UCSD-AML1 (cell line): ENCODE data around the gene SAMD13.
A peak's percentile ranks its signal among the peaks of the same experiment; 100 is the strongest.

Source experiments
- DNase-seq: peaks from one replicate; lab custom pipeline; 2025; ENCODE audit not compliant: unreplicated experiment; lab: John Stamatoyannopoulos, UW

SAMD13 gene

DNA sequence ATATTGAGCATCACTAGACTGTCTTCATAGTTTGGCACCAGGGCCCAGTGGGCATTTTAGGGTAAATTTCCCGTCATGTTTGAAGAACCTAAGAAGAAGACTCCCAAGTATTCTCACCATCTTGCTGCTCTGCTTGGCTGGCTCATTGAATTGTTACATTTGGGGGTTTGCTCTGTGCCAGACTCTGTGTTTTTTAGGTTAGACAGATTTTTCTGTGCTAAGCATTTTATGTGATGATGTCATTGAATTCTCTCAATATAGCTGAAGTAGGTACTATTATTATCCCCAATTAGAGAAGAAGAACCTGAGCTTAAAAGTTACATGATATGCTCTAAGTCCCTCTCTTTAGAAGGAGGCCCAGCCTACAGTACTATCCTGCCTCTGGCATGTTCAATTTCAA is 68.8 kb downstream of the SAMD13 start:
- no peak for DNase-seq

DNA sequence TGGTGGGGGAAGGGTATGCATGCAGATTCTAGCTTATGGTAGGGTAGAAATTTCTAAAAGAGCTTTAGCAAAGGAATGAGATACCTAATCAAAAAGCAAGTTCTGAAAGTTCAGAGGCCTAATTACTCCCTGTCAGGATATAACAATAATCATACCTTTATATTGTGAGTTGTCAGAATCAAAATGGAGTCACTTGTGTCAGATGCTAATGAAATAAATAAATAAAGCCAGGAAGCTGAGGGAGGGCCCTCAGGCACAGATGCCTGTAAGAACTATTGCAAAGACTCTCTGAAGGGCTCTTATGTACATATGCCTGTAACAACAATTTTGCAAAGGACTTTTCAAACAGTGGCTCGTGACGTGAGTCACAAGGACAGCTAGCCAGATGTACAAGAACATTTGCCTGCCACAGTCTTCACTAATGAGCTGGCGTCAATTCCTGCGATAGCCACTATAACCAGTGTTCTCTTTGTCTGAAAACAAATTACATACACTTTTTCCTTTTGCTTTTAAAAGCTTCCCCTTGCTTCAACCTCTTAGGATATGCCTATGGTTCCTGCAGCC is 69.4 kb downstream of the SAMD13 start:
- DNase-seq: no peak

DNA sequence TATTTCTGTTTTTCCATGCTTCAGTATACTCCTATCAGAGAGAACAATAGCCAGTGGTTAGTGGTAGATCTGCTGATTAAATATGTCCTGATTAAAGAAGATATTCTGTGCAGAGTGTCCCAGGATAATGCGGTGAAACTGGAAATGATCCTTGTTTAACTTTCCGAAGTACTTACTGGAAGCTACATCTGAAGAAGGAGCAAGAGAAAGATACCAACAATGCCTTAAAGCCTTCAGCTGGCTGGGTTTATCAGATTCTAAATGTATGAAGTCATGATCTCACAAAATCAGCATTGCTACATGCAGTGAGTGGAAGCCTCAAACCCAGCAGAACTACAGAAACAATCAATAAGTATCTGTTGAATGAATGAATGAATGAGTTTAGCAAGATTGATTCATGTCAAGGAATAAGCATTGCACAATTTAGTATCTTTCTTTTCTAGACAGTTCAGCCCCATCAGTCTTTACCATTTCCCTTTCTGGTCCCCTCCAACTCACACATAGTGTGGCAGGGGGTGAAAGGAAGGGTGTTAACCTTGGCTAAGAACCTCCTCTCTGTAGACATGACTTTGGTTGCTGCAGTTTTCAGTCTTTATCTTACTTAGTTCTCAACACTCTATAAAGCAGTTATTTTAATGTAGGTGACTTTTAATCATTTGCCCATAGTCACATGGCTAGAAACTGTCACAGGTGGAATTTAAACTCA is 72.1 kb downstream of the SAMD13 start:
- no peak for DNase-seq

GRCh38 chr1:84374991-84375696 is 73.6 kb downstream of the SAMD13 start:
- DNase-seq: no peak

DNA sequence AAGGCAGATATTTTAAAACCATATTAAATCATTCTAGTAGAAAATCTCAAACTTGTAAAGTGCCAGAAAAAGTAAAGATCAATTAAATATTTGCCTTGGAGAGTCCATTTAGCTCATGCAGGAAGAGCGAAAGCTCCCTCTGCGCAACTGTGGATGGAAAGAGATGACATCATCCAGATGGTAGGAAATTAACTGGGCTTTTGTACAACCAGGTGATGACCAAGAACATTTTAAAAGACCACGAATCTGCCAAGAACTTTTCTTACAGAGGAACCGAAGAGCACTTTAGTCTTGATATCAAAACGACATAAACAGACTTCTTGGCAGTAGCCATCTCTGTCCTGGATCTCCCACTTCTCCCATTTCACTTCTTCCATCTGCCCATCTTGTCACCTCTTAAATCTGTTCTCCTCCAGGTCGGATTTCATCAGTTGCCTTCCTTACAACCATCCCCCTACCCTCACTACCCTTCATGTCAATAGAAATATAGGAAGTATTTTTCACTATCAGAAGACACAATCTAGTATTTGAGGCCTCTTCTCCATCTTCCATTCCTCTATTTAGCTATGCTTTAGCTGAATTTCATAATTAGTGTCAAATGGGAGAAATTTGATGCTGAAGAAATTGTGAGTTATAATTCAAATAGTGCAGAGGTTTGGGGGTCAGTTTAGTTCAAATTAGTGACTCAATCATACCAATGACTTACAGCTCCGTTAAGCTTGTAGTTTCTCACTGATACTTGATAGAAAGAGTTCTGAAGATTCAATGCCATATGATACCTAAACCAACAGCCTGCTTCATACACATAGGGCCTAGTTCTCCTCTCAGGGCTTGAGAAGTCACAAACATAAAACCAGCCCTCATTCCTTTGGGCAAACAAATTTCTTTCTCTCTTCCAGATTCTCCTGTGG is 74.7 kb downstream of the SAMD13 start:
- DNase-seq: no peak

DNA sequence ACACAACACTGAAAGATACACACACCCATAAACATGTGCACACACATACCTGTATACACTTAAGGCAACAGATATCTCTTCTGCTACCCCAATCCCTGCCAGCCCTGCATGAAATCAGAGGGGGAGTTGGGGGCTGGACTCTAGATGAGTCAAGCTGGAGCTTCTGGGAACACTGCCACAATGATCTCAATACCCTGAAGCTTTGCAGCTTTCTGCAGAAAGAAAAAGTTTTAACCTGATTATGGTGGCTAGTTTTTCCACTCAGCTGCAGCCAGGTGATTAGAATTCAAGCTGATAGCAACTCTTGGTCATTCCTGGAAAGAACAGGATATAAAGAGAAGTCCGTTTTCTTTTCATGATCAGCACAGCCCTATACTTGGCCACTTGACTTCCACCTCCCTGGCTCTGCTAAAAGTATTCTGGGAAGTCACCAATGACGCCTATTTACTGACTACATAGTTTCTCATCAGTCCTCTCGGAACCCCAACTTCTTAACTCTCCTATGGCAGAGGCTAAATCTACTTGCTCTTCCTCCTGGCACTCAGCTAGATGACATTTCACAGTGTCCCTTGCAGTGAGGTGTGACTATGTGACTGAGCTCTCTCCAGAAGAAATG is 76.1 kb downstream of the SAMD13 start:
- DNase-seq: no peak

DNA sequence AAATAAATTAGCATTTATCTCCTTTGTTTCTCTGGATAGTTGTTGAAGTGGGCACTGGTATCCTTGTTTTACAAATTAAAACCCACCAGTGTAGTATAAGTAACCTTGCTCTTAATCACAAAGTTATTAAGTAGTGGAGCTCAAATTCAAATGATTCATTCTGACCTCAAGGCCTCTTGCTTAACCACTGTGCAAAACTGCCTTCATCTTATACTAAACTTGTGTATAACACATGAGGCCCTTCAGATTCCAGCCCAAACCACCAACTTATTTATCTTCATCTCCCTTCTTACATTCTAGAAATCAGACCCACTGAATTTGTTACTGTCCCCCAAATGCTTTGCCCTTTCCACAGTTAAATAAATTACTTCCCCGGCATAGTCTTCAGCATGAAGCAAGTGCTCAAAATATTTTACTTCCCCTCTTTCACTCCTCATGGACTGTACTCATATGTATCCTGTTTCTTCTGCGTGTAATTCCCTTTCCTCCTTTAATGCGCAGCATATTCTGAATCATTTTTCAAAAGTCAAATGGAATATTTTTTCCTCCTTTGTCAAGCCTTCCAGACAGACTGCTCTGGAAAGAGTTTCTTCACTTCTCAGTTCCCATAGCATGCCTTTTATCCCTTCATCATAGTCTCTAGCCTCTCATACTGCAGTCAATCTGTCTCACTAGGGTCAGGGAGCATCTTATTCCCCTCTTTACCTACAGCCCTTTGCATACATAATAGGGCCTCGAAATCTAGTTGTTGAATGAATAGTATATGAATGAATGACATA is 77.8 kb downstream of the SAMD13 start:
- no peak for DNase-seq

DNA sequence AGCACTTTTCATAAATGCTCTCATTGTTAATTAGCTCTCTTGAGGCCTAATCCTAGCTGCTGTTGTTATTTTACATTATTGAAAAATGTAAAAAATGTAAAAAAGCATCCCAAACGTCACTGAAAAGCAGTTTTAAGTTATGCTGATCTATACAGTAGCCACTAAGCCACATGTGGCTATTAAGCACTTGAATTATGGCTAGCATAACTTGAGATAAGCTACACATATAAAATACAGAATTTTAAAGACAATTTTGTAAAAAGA is 78.3 kb downstream of the SAMD13 start:
- no peak for DNase-seq

- DNase-seq: no peak
Observed at GRCh38 chr1:84382127-84382526, 80.6 kb downstream of the SAMD13 start.

DNA sequence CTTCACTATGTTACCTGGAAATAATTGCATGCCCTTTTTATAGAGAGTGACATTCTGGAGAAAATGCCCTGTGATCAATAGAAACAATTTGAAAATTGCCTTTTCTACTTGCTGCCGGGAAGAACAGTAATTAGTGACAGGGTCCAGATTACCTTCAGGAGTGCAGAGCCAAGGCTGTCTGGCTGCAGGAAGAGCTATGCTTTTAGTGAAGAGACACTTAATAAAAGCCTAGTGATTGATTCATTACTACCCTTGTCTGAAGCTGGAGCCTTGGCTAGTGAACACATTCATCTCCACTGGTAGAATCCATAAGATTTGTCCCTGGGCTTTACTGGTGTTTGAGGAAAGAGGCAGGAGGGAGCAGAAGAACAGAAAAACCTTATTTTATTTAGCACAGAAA is 83.8 kb downstream of the SAMD13 start:
- DNase-seq: no peak

DNA sequence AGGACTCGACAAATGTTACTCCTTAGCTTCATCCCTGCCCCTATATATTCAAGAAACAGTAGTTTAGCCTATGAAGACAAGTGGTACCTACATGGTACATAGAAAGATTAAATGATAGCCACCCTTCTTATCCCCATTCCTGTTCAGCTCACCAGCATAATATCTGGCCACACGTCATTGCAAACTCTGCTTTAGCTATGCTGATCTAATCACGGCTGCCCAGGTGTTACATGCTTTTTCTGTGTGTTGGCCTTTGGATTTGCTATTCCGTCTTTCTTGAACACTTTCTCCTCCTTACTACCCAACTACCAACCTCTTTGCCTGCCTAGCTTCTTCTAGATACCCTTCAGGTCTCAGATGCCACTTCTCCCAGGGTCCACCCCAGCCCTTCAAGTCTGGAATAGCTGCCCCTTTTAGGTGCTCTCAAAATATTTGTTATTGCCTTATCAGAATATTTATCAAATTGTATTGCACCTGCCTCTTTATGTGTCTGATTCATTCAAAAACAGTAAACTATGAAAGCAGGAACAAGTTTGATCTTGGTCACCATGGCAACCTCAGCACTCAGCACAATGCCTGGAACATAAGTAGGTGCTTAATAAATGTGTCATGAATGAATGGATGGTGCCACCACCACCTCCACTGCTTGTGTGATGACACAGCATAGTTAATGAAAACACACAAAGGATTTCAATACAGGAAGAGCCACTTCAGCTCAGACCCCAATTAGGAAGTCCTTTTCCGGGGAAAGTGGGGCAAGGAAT is 85.4 kb downstream of the SAMD13 start:
- DNase-seq: no peak

GRCh38 chr1:84387480-84388163 is 86.1 kb downstream of the SAMD13 start:
- no peak for DNase-seq

DNA sequence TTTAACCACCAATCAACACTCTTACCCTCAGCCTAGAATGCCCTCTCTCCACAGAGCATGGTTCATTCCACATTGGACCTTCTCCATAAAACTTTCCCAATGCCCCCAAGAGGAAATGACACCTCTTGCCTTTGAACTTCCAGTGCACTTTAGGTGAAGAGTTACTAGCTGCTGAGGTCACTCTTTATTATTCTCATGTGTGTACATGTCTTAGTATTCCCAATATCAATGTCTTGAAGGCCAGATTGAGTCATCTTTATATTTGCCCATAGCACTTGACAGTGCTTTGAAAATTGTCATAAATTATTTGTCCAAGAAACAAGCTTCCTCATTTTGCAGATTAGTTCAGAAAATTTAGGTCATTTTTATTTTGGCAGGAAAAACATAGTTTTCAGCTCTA is 88.7 kb downstream of the SAMD13 start:
- DNase-seq: no peak

- DNase-seq: peak; percentile 7
Observed at GRCh38 chr1:84398175-84399155, 97.0 kb downstream of the SAMD13 start, which contains the start of gene DNASE2B. TSS of gene DNASE2B (plus strand) at chr1:84398484. CDS start at chr1:84398565, 81 bp downstream.
